Glutamatergic neuron (in vitro differentiated cells): ENCODE measurements around the gene NTRK1. TPM values are rescaled to one million over a fixed set of nuclear protein-coding genes. Genes with fewer than 3 reads are reported as not detected.

Experiments used
- DNase-seq: peaks from one replicate; pipeline ENCODE4 v3.0.0; 2022
- H3K27ac Mint-ChIP-seq: one replicate; pipeline ENCODE4 v1.8.0; 2020; ENCODE audit warnings: mild to moderate bottlenecking, mixed read lengths, inconsistent platforms; ENCODE audit not compliant: unreplicated experiment
- H3K27me3 Mint-ChIP-seq: one replicate; pipeline ENCODE4 v1.8.0; 2020; ENCODE audit warnings: mild to moderate bottlenecking, moderate library complexity, mixed read lengths, inconsistent platforms; ENCODE audit not compliant: unreplicated experiment
- H3K36me3 Mint-ChIP-seq: one replicate; pipeline ENCODE4 v1.8.0; 2020; ENCODE audit warnings: mild to moderate bottlenecking, mixed read lengths, inconsistent platforms; ENCODE audit not compliant: unreplicated experiment
- H3K4me1 Mint-ChIP-seq: one replicate; pipeline ENCODE4 v1.8.0; 2020; ENCODE audit warnings: mild to moderate bottlenecking, low read depth, mixed read lengths, inconsistent platforms; ENCODE audit not compliant: unreplicated experiment
- H3K4me3 Mint-ChIP-seq: one replicate; pipeline ENCODE4 v1.8.0; 2020; ENCODE audit warnings: mild to moderate bottlenecking, mixed read lengths, inconsistent platforms; ENCODE audit not compliant: unreplicated experiment
- H3K9me3 Mint-ChIP-seq: one replicate; pipeline ENCODE4 v1.8.0; 2020; ENCODE audit warnings: mild to moderate bottlenecking, moderate library complexity, mixed read lengths, inconsistent platforms; ENCODE audit not compliant: unreplicated experiment
- total RNA-seq: library from RNA; stranded (reverse); fragmentation: NEBNext Ultra II Directional; extraction: Animal tissue kit (Norgen Biotek cat#: 25700); gene quantifications from one replicate; pipeline ENCODE4 v1.2.1, GENCODE V29; 2021; ENCODE audit not compliant: unreplicated experiment
- TF ChIP-seq, protein P1 (sequence below): fragments of 200-600 bp; sonication (generic); IDR thresholded peaks from one replicate; pipeline ENCODE4 v1.5.0; 2021; ENCODE audit not compliant: partially characterized antibody, unreplicated experiment

Gene NTRK1
- total RNA-seq, 1 donor from 2014 or later = 296 TPM

DNA sequence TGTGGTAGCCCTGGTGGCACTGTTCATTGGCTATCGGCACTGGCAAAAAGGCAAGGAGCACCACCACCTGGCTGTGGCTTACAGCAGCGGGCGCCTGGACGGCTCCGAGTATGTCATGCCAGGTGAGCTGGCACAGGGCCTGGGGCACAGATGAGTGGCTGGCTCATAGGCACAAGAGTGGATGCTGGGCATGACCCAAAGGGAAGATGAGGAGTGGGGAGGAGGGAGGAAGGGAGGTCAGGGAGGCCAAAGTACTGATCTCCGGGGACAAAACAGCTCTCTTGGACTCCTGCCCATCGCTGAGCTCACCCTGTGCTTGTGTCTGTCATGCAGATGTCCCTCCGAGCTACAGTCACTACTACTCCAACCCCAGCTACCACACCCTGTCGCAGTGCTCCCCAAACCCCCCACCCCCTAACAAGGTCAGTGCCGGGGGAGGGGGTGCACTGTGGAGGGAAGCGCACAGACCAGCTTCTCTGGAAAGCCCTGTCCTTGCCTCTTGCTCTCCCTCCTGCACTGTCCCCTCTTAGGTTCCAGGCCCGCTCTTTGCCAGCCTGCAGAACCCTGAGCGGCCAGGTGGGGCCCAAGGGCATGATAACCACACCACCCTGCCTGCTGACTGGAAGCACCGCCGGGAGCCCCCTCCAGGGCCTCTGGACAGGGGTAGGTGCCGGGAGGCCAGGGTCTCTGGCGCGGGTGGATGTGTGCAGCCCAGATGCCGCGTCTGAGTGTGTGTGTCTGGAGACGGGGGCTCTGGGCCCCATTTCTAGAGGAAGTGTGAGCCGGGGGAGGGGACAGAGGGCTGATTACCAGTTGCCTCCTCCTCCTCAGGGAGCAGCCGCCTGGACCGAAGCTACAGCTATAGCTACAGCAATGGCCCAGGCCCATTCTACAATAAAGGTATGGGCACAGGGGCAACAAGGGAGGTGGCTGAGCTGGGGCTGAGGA, 52.5 kb downstream of the NTRK1 start:
- TF ChIP-seq, protein P1, sequence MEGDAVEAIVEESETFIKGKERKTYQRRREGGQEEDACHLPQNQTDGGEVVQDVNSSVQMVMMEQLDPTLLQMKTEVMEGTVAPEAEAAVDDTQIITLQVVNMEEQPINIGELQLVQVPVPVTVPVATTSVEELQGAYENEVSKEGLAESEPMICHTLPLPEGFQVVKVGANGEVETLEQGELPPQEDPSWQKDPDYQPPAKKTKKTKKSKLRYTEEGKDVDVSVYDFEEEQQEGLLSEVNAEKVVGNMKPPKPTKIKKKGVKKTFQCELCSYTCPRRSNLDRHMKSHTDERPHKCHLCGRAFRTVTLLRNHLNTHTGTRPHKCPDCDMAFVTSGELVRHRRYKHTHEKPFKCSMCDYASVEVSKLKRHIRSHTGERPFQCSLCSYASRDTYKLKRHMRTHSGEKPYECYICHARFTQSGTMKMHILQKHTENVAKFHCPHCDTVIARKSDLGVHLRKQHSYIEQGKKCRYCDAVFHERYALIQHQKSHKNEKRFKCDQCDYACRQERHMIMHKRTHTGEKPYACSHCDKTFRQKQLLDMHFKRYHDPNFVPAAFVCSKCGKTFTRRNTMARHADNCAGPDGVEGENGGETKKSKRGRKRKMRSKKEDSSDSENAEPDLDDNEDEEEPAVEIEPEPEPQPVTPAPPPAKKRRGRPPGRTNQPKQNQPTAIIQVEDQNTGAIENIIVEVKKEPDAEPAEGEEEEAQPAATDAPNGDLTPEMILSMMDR = peak; percentile 19
- Mint-ChIP-seq H3K36me3 (no peaks in the 10 kb centered on the region), H3K27me3 (peaks cover 3% of the 10 kb centered on the region), H3K4me3 (no peak overlapping the region), H3K9me3 (no peaks in the 10 kb centered on the region), H3K4me1 (peaks cover 10% of the 10 kb centered on the region), H3K27ac (no peak overlapping the region)
- peak; percentile 47 for DNase-seq

DNA sequence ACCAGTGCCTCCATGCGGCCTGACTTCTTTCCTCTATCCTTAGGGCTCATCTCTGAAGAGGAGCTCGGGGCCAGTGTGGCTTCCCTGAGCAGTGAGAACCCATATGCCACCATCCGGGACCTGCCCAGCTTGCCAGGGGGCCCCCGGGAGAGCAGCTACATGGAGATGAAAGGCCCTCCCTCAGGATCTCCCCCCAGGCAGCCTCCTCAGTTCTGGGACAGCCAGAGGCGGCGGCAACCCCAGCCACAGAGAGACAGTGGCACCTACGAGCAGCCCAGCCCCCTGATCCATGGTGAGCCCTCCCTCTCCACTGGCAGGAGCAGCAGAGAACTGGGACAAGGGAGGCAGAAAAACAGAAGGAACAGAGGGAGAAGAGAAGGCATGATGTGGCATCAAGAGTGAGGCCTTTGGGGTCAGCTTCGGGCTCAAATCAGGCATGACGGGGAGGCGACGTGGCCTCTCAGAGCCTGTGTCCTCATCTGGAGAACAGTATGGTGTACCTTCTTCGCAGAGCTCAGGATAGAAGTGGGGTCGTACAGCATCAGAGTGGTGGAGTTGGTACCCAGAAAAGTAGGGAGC, 53.2 kb downstream of the NTRK1 start:
- peak overlapping the region; percentile 52 for H3K27ac Mint-ChIP-seq
- peaks cover 13% of the 10 kb centered on the region for H3K4me1 Mint-ChIP-seq
- H3K4me3 Mint-ChIP-seq = peak overlapping the region; percentile 52
- peaks cover 6% of the 10 kb centered on the region for H3K27me3 Mint-ChIP-seq
- TF ChIP-seq, protein P1 = no peak
- H3K9me3 Mint-ChIP-seq = peaks cover 6% of the 10 kb centered on the region
- H3K36me3 Mint-ChIP-seq = peaks cover 6% of the 10 kb centered on the region
- DNase-seq = no peak

DNA sequence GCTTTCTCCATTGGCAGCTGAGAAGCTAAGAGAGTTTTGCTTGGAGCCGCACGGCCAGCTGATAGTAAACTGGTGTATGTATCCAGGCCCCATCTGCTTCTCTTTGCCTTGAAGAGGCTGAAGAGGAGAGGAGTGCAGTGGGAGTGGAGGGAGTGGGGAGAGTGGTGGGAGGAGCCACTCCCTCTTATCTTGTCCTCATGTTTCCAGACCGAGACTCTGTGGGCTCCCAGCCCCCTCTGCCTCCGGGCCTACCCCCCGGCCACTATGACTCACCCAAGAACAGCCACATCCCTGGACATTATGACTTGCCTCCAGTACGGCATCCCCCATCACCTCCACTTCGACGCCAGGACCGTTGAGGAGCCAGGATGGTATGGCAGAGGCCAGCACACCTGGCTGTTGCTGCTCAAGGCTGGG, 53.8 kb downstream of the NTRK1 start:
- TF ChIP-seq, protein P1 = no peak
- DNase-seq = no peak
- Mint-ChIP-seq H3K4me1 (peaks cover 13% of the 10 kb centered on the region), H3K27me3 (peaks cover 6% of the 10 kb centered on the region), H3K9me3 (peaks cover 9% of the 10 kb centered on the region), H3K36me3 (peaks cover 7% of the 10 kb centered on the region), H3K27ac (peak overlapping the region; percentile 48), H3K4me3 (no peak overlapping the region)

DNA sequence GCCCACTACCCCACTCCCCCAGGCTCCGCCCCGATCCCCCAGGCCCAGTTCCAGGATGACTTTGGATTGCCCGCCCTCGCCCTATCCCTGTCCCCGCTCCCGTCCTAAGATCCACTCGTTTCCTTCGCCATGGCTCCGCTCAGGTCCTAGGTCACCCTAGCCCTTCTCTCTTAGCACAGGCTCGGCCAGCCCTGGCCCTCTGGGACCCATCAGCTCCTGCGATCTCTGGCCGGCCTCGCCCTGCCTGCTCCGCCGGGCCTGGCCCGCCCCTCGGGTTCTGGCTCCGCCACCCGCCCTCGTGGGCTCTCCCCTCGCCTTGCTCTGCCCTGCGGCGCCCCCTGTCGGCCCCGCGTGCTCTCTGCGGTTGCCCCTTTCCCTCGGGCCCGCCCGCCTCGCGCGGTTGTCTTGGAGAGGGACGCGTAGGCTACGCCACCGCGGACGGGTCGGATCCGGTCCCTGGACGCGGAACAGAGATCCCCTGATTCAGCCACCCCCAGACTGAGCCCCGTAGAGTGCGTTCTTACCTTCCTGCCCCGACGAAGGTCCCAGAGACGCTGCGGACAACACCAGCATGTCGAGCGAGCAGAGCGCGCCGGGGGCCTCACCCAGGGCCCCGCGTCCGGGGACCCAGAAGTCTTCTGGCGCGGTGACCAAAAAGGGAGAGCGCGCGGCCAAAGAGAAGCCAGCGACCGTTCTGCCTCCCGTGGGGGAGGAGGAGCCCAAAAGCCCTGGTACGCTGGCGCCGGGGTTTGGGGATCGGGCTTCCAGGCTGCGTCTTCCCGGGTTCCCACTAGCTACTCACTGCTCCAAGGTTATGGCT, 59.8 kb downstream of the NTRK1 start, which contains the start of gene LRRC71:
Gene LRRC71, plus strand, starts transcription at position 400 of the 820 bp plus-strand sequence. Its CDS starts 172 bp downstream, at position 572.
- TF ChIP-seq, protein P1 = peak; percentile 93
- peaks cover 7% of the 10 kb centered on the region for H3K4me1 Mint-ChIP-seq
- peak; percentile 91 for DNase-seq
- peaks cover 30% of the 10 kb centered on the region for H3K27me3 Mint-ChIP-seq
- peaks cover 19% of the 10 kb centered on the region for H3K9me3 Mint-ChIP-seq
- H3K27ac Mint-ChIP-seq = no peak within 1 kb of the TSS
- H3K4me3 Mint-ChIP-seq = peak within 1 kb of the TSS; percentile 66
- H3K36me3 Mint-ChIP-seq = peaks cover 11% of the 10 kb centered on the region
